IMR-90 (cell line): Measurements from ENCODE around the gene DNAH3. TPM values are rescaled to one million over a fixed set of nuclear protein-coding genes. Genes with fewer than 3 reads are reported as not detected.

Source experiments
- ATAC-seq: fragments of 200-7000 bp; cut with Tn5 transposase; 2 replicates; pipeline ENCODE4 v1.9.1; 2020; ENCODE audit warnings: low read depth, mild to moderate bottlenecking, moderate library complexity
- BruUV-seq: library from RNA; stranded (reverse); fragments of 400-500 nt; replicated peaks from 2 replicates; lab custom pipeline; 2021; lab: Mats Ljungman, UMichigan
- CTCF ChIA-PET: fragments of 300-600 bp; formaldehyde crosslinking; extraction: SDS; loops from one replicate; lab custom pipeline; 2021; ENCODE audit warnings: antibody characterized with exemption; lab: Yijun Ruan, JAX
- POLR2A ChIA-PET: fragments of 300-600 bp; sonication (Branson Sonifier 250); formaldehyde crosslinking; loops from one replicate; lab custom pipeline; 2022; ENCODE audit warnings: antibody characterized with exemption; ENCODE audit not compliant: unreplicated experiment; lab: Charles Lee
- DNase-seq: peaks from one replicate; pipeline ENCODE4 v3.0.0; 2013
- H2AFZ ChIP-seq: replicated peaks from 2 replicates; pipeline ENCODE3; 2013; ENCODE audit warnings: low read length, mild to moderate bottlenecking; ENCODE audit not compliant: poor library complexity
- H2AK5ac ChIP-seq: 2 replicates; pipeline ENCODE4 v1.6.1; 2013; ENCODE audit warnings: low read depth, low read length, inconsistent platforms
- H2AK9ac ChIP-seq: replicated peaks from 2 replicates; pipeline ENCODE3; 2013; ENCODE audit warnings: mild to moderate bottlenecking, low read depth, low read length, moderate library complexity; ENCODE audit not compliant: poor library complexity
- H2BK120ac ChIP-seq: 2 replicates; pipeline ENCODE4 v1.6.1; 2013; ENCODE audit warnings: low read depth, low read length, inconsistent platforms
- H2BK15ac ChIP-seq: 3 replicates; pipeline ENCODE4 v1.6.1; 2013; ENCODE audit warnings: low read depth, low read length, inconsistent platforms
- H2BK20ac ChIP-seq: 2 replicates; pipeline ENCODE4 v1.6.1; 2013; ENCODE audit warnings: low read depth, mild to moderate bottlenecking, inconsistent platforms, low read length, moderate library complexity
- H2BK5ac ChIP-seq: 2 replicates; pipeline ENCODE4 v1.6.1; 2013; ENCODE audit warnings: mild to moderate bottlenecking, low read depth, low read length, inconsistent platforms; ENCODE audit not compliant: poor library complexity, severe bottlenecking
- H3K14ac ChIP-seq: replicated peaks from 2 replicates; pipeline ENCODE4 v1.6.1; 2013; ENCODE audit warnings: low read depth, low read length, inconsistent platforms
- H3K18ac ChIP-seq: 2 replicates; pipeline ENCODE4 v1.6.1; 2013; ENCODE audit warnings: low read depth, low read length, control low read depth
- H3K23ac ChIP-seq: 2 replicates; pipeline ENCODE4 v1.6.1; 2013; ENCODE audit warnings: low read depth, low read length, inconsistent platforms
- H3K27ac ChIP-seq: 2 replicates; pipeline ENCODE4 v1.5.1; 2013; ENCODE audit warnings: mild to moderate bottlenecking, control low read depth, low read length; ENCODE audit not compliant: insufficient read depth
- H3K27me3 ChIP-seq: 2 replicates; pipeline ENCODE4 v1.6.1; 2013; ENCODE audit warnings: low read length; ENCODE audit not compliant: control insufficient read depth, insufficient read depth
- H3K36me3 ChIP-seq: 2 replicates; pipeline ENCODE4 v1.6.1; 2013; ENCODE audit warnings: low read length, mixed read lengths; ENCODE audit not compliant: control insufficient read depth, insufficient read depth
- H3K4ac ChIP-seq: 2 replicates; pipeline ENCODE4 v1.6.1; 2013; ENCODE audit warnings: low read depth, low read length, inconsistent platforms
- H3K4me1 ChIP-seq: 2 replicates; pipeline ENCODE4 v1.6.1; 2013; ENCODE audit warnings: low read length, mixed read lengths; ENCODE audit not compliant: control insufficient read depth, insufficient read depth
- H3K4me2 ChIP-seq: 2 replicates; pipeline ENCODE4 v1.6.1; 2013; ENCODE audit warnings: low read depth, mild to moderate bottlenecking, control low read depth, low read length, moderate library complexity
- H3K4me3 ChIP-seq: 2 replicates; pipeline ENCODE4 v1.5.1; 2013; ENCODE audit warnings: low read depth, mild to moderate bottlenecking, control low read depth, low read length, moderate library complexity; ENCODE audit not compliant: insufficient read depth
- H3K56ac ChIP-seq: 2 replicates; pipeline ENCODE4 v1.6.1; 2013; ENCODE audit warnings: low read length, inconsistent platforms; ENCODE audit not compliant: insufficient read depth; ENCODE audit errors: extremely low read depth
- H3K79me1 ChIP-seq, 2 experiments: 2 replicates each; pipeline ENCODE4 v1.6.1; 2013; ENCODE audit warnings: low read length in 2 of 2, inconsistent platforms in 1 of 2, low read depth in 1 of 2
- H3K9ac ChIP-seq: 2 replicates; pipeline ENCODE4 v1.6.1; 2013; ENCODE audit warnings: low read depth, low read length, control low read depth
- H3K9me1 ChIP-seq: 2 replicates; pipeline ENCODE4 v1.6.1; 2013; ENCODE audit warnings: low read length, inconsistent platforms; ENCODE audit not compliant: insufficient read depth
- H3K9me3 ChIP-seq: 2 replicates; pipeline ENCODE4 v1.6.1; 2013; ENCODE audit warnings: low read length; ENCODE audit not compliant: control insufficient read depth, insufficient read depth
- H4K20me1 ChIP-seq: 2 replicates; pipeline ENCODE4 v1.6.1; 2013; ENCODE audit warnings: low read length, inconsistent platforms; ENCODE audit not compliant: insufficient read depth
- H4K5ac ChIP-seq: 2 replicates; pipeline ENCODE4 v1.6.1; 2013; ENCODE audit warnings: mild to moderate bottlenecking, low read depth, low read length, control low read depth
- H4K8ac ChIP-seq, 2 experiments: 2 replicates each; pipeline ENCODE4 v1.6.1; 2013; ENCODE audit warnings: low read depth in 2 of 2, low read length in 2 of 2, control low read depth in 1 of 2, inconsistent platforms in 1 of 2
- H4K91ac ChIP-seq: 2 replicates; pipeline ENCODE4 v1.6.1; 2013; ENCODE audit warnings: low read depth, low read length, inconsistent platforms; ENCODE audit not compliant: insufficient read depth
- FOS ChIP-seq: fragments of 150-350 bp; IDR thresholded peaks from 2 replicates; pipeline ENCODE4 v1.6.1; 2016; ENCODE audit warnings: low read depth, low read length
- SMC3 ChIP-seq: fragments of 150-350 bp; IDR thresholded peaks from 2 replicates; pipeline ENCODE4 v1.6.1; 2016; ENCODE audit warnings: low read depth, mild to moderate bottlenecking, antibody characterized with exemption, low read length, moderate library complexity
- WGBS, 2 experiments: methylation state at CpG; one replicate each; pipeline versions ENCODE4 v1.1.5 to v1.1.7; 2013; ENCODE audit warnings: missing lambda C conversion rate in 2 of 2; ENCODE audit not compliant: insufficient read length in 1 of 2; ENCODE audit errors: extremely low coverage in 2 of 2; 5-methylcytosine and 5-hydroxymethylcytosine counted together
- dilution Hi-C: fragments of 300-500 bp; cut with HindIII; formaldehyde crosslinking; loops from one replicate; pipeline ENCODE4 v1.14.3; 2018; ENCODE audit warnings: low sequenced_read_pairs; ENCODE audit not compliant: unreplicated experiment
- in situ Hi-C: fragments of 300-500 bp; cut with MboI; formaldehyde crosslinking; loops from 3 replicates; pipeline ENCODE4 v1.14.3; 2019; ENCODE audit warnings: low sequenced_read_pairs, inconsistent platforms, mixed read lengths
- intact Hi-C: fragments of 100-400 bp; cut with micrococcal nuclease; formaldehyde crosslinking; loops from 2 replicates; pipeline ENCODE4 v1.10.0; 2022
- polyA plus RNA-seq, 3 experiments: library from polyadenylated mRNA; depleted of rRNA; stranded (reverse); fragments of >200 nt; gene quantifications; 2 replicates each; pipeline ENCODE4 v1.2.3, GENCODE V29; 2012; ENCODE audit warnings: low replicate concordance in 1 of 3
- total RNA-seq: library from RNA; depleted of rRNA; stranded (reverse); fragments of >200 nt; gene quantifications from 2 replicates; pipeline ENCODE4 v1.2.3, GENCODE V29; 2012

Gene DNAH3
- total and polyA plus RNA-seq, 2 of the 4 experiments (the other 2 are of a cell fraction), result not detected

GRCh38 chr16:21169249-21169981, 18.8 kb upstream of the DNAH3 start:
- DNase-seq, result peak; percentile 71

More at GRCh38 chr16:21169249-21169981, 18.8 kb upstream of the DNAH3 start:
- Histone ChIP-seq H2AK5ac (peak overlapping the region; percentile 5; the same call in 1 of the 2 replicates), H2BK15ac (peak overlapping the region; percentile 25; the same call in 2 of the 3 replicates), H4K8ac (no peak overlapping the region), H2AFZ (no peak overlapping the region), H3K4ac (peak overlapping the region; percentile 38; the same call in 1 of the 2 replicates), H3K9me1 (peaks cover 22% of the 10 kb centered on the region), H3K27me3 (no peaks in the 10 kb centered on the region), H3K27ac (no peak overlapping the region), H2BK5ac (peak overlapping the region; percentile 20), H3K14ac (no peak overlapping the region), H3K36me3 (peaks cover 41% of the 10 kb centered on the region), H2AK9ac (no peak overlapping the region), H3K4me3 (no peak overlapping the region), H3K79me1 (peaks cover 6 to 22% of the 10 kb centered on the region in 2 experiments; a peak in 3 of 4 replicates), H3K4me1 (peaks cover 13% of the 10 kb centered on the region), H4K5ac (no peak overlapping the region), H3K9ac (no peak overlapping the region), H4K91ac (no peak overlapping the region), H3K56ac (no peak overlapping the region), H2BK20ac (peak overlapping the region; percentile 73), H4K20me1 (peaks cover 17% of the 10 kb centered on the region), H3K18ac (no peak overlapping the region; the same call in 1 of the 2 replicates), H3K23ac (no peak overlapping the region), H3K9me3 (no peaks in the 10 kb centered on the region), H2BK120ac (no peak overlapping the region), H3K4me2 (no peak overlapping the region)
- dilution Hi-C loops, result no loop called here
- intact Hi-C loops, result no loop called here
- TF ChIP-seq SMC3 (no peak), FOS (peak; percentile 42; the same call in 1 of the 2 replicates)
- ChIA-PET CTCF (interaction anchor here (0.6 to 1.0 kb wide), 5 partner anchors 17 to 131 kb away, joined by 3 to 7 read pairs (median 5); no protein-coding TSS in a partner anchor), POLR2A (no interaction called here)
- in situ Hi-C loops, result loop anchor here (25.0 kb wide), 1 partner anchor 1168 kb away; no protein-coding TSS in a partner anchor
- ATAC-seq, result peak; percentile 43; the same call in 1 of the 2 replicates
- WGBS, 2 experiments, result 100% methylated on average over 1 of the region's 5 CpGs; no CpG with 5 or more reads in 1 of the 2 experiments
- no TSS peak for BruUV-seq
